ENCODE data around the gene TENM3. TPM values are rescaled to one million over a fixed set of nuclear protein-coding genes. Genes with fewer than 3 reads are reported as not detected.

Gene TENM3
- total and polyA plus RNA-seq, 2 donors from 2014 or later: 0.58 to 6.8 TPM

DNA sequence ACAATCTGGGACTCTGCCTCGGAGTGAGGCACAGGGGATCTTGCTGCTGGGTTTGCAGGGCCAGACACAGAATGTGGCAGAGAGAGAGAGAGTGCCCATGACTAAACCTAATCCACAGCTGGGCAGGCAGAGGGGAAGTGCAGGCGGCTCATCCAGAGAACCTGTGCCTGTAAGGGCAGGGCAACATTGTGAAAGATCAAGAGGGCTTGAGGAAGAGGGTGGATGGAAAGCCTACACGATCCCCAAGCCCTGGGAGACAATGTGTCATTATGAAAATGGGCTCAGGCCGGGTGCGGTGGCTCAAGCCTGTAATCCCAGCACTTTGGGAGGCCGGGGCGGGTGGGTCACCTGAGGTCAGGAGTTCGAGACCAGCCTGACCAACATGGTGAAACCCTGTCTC, 40.6 kb upstream of the TENM3 start:
- H3K27me3 ChIP-seq (ENCODE audit: control insufficient read depth, insufficient read depth, low read length): no peaks in the 10 kb centered on the region
- intact Hi-C loops (cut with DNase I): no loop called here
- TF ChIP-seq, protein P1, sequence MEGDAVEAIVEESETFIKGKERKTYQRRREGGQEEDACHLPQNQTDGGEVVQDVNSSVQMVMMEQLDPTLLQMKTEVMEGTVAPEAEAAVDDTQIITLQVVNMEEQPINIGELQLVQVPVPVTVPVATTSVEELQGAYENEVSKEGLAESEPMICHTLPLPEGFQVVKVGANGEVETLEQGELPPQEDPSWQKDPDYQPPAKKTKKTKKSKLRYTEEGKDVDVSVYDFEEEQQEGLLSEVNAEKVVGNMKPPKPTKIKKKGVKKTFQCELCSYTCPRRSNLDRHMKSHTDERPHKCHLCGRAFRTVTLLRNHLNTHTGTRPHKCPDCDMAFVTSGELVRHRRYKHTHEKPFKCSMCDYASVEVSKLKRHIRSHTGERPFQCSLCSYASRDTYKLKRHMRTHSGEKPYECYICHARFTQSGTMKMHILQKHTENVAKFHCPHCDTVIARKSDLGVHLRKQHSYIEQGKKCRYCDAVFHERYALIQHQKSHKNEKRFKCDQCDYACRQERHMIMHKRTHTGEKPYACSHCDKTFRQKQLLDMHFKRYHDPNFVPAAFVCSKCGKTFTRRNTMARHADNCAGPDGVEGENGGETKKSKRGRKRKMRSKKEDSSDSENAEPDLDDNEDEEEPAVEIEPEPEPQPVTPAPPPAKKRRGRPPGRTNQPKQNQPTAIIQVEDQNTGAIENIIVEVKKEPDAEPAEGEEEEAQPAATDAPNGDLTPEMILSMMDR (IDR thresholded peaks at IDR 0.05; ENCODE audit: borderline replicate concordance, extremely low read depth, insufficient read depth): no peak
- no peaks in the 10 kb centered on the region for H3K36me3 ChIP-seq (ENCODE audit: control insufficient read depth in 2 of 3, insufficient read depth in 3 of 3, low read length in 3 of 3)
- no peaks in the 10 kb centered on the region for H3K9me3 ChIP-seq (ENCODE audit: control insufficient read depth in 2 of 3, insufficient read depth in 1 of 3, low read length in 3 of 3)
- no peak for FAIRE-seq
- no peak for DNase-seq
- no peak overlapping the region for H3K27ac ChIP-seq (ENCODE audit: low read depth in 2 of 2, low read length in 2 of 2)
- peaks cover 0 to 9% (median 0%) of the 10 kb centered on the region in 3 donors for H3K4me1 ChIP-seq (ENCODE audit: control insufficient read depth in 2 of 3, insufficient read depth in 2 of 3, low read depth in 1 of 3, low read length in 3 of 3)
- H3K4me3 ChIP-seq (ENCODE audit: low read length in 3 of 3): no peak overlapping the region
- H3K9ac ChIP-seq (ENCODE audit: low read length in 3 of 3): no peak overlapping the region

DNA sequence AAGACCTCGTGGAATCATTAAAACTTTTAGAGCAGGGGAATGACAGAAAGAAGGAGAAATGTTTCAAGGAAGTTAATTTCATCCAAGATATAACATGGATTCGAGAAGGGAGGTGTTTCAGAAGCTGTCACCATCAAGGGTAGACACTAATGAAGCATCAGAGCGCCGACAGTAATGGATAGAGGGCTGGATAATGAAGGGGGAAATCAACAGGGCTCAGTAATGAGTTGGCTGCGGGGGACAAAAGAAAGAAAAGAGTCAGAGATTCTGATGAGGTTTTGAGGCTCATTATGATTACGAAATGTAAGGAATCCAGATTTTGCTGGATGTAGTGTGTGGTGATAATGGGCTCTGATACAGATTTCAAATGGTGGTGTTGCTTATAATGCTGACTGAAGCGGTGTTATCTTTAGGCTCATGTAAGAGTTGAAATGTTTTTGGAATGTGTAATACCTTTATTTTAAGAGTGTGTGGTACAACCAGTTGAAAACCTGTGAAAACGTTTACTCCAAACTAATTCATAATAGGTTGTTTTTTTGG, 39.3 kb upstream of the TENM3 start:
- Histone ChIP-seq H3K27me3 (ENCODE audit: control insufficient read depth, insufficient read depth, low read length) (no peaks in the 10 kb centered on the region), H3K36me3 (ENCODE audit: control insufficient read depth in 2 of 3, insufficient read depth in 3 of 3, low read length in 3 of 3) (no peaks in the 10 kb centered on the region), H3K4me3 (ENCODE audit: low read length in 3 of 3) (no peak overlapping the region), H3K9me3 (ENCODE audit: control insufficient read depth in 2 of 3, insufficient read depth in 1 of 3, low read length in 3 of 3) (no peaks in the 10 kb centered on the region), H3K4me1 (ENCODE audit: control insufficient read depth in 2 of 3, insufficient read depth in 2 of 3, low read depth in 1 of 3, low read length in 3 of 3) (peaks cover 0 to 12% (median 0%) of the 10 kb centered on the region in 3 donors), H3K27ac (ENCODE audit: low read depth in 2 of 2, low read length in 2 of 2) (no peak overlapping the region), H3K9ac (ENCODE audit: low read length in 3 of 3) (no peak overlapping the region)
- DNase-seq (no peak), FAIRE-seq (no peak)
- TF ChIP-seq, protein P1 (IDR thresholded peaks at IDR 0.05; ENCODE audit: borderline replicate concordance, extremely low read depth, insufficient read depth): no peak
- intact Hi-C loops (cut with DNase I): no loop called here

DNA sequence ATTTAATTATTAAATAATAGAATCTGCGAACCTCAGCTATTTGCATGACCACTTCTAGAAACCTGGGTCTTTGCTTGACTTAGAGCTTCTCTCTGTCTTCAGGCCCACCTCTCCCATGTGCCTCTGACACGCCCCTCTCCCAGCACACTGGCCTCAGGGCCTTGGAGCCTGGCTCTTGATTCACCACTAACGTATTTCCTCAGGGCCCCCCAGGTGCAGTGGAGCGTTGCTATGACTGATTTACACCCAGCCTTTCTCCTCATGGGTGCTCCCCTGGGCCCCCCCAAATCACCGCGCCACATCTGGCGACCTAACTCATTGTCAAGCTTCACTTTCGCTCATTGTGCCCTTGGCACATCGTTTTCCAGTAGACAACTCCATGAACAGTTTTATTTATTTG, 37.9 kb upstream of the TENM3 start:
- H3K27ac ChIP-seq (ENCODE audit: low read depth in 2 of 2, low read length in 2 of 2): no peak overlapping the region
- H3K27me3 ChIP-seq (ENCODE audit: control insufficient read depth, insufficient read depth, low read length): no peaks in the 10 kb centered on the region
- DNase-seq (no peak), FAIRE-seq (no peak)
- H3K4me1 ChIP-seq (ENCODE audit: control insufficient read depth in 2 of 3, insufficient read depth in 2 of 3, low read depth in 1 of 3, low read length in 3 of 3): peaks cover 0 to 12% (median 0%) of the 10 kb centered on the region in 3 donors
- H3K36me3 ChIP-seq (ENCODE audit: control insufficient read depth in 2 of 3, insufficient read depth in 3 of 3, low read length in 3 of 3): no peaks in the 10 kb centered on the region
- intact Hi-C loops (cut with DNase I): no loop called here
- TF ChIP-seq, protein P1 (IDR thresholded peaks at IDR 0.05; ENCODE audit: borderline replicate concordance, extremely low read depth, insufficient read depth): no peak
- H3K9me3 ChIP-seq (ENCODE audit: control insufficient read depth in 2 of 3, insufficient read depth in 1 of 3, low read length in 3 of 3): no peaks in the 10 kb centered on the region
- no peak overlapping the region for H3K9ac ChIP-seq (ENCODE audit: low read length in 3 of 3)
- no peak overlapping the region for H3K4me3 ChIP-seq (ENCODE audit: low read length in 3 of 3)

DNA sequence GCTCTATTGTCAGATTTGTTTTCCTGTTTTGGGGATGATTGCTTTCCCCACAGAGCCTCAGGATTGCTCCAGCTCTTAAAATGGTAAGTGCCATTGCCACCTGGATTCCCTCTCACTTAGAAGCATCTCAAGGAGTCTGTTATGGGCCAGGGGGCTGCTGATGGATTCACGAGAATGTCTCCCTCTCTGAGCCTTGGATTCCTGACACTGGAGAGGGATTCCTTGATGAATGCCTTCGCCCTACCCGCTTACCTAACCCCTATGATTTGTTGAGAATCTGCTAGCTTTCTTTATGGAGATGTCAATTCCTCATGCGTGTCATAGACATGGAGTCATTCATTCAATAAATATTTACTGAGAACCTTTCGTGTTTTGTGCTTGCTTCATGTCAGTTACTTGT, 36.9 kb upstream of the TENM3 start:
- FAIRE-seq (no peak), DNase-seq (no peak)
- H3K27ac ChIP-seq (ENCODE audit: low read depth in 2 of 2, low read length in 2 of 2): peak overlapping the region in 1 of 2 donors; percentile 7
- TF ChIP-seq, protein P1 (IDR thresholded peaks at IDR 0.05; ENCODE audit: borderline replicate concordance, extremely low read depth, insufficient read depth): no peak
- H3K4me3 ChIP-seq (ENCODE audit: low read length in 3 of 3): no peak overlapping the region
- no peaks in the 10 kb centered on the region for H3K27me3 ChIP-seq (ENCODE audit: control insufficient read depth, insufficient read depth, low read length)
- peaks cover 0 to 12% (median 0%) of the 10 kb centered on the region in 3 donors for H3K4me1 ChIP-seq (ENCODE audit: control insufficient read depth in 2 of 3, insufficient read depth in 2 of 3, low read depth in 1 of 3, low read length in 3 of 3)
- no peaks in the 10 kb centered on the region for H3K36me3 ChIP-seq (ENCODE audit: control insufficient read depth in 2 of 3, insufficient read depth in 3 of 3, low read length in 3 of 3)
- H3K9me3 ChIP-seq (ENCODE audit: control insufficient read depth in 2 of 3, insufficient read depth in 1 of 3, low read length in 3 of 3): no peaks in the 10 kb centered on the region
- H3K9ac ChIP-seq (ENCODE audit: low read length in 3 of 3): no peak overlapping the region
- intact Hi-C loops (cut with DNase I): no loop called here
